Measurements from ENCODE around the gene PTGS1.

PTGS1 gene

GRCh38 chr9:122332083-122332482 lies 38.7 kb upstream of the PTGS1 start:
- TF ChIP-seq CTCF (IDR thresholded peaks at IDR 0.05; ENCODE audit: low read depth, low read length, missing control alignments), result no peak
- DNase-seq (ENCODE audit: extremely low read depth, low read depth), result no peak
- H3K4me3 ChIP-seq (replicated peaks; ENCODE audit: low read depth, low read length), result no peak overlapping the region

GRCh38 chr9:122332644-122333043 lies 38.2 kb upstream of the PTGS1 start:
- H3K4me3 ChIP-seq (replicated peaks; ENCODE audit: low read depth, low read length), result no peak overlapping the region
- DNase-seq (ENCODE audit: extremely low read depth, low read depth), result no peak
- no peak for TF ChIP-seq CTCF (IDR thresholded peaks at IDR 0.05; ENCODE audit: low read depth, low read length, missing control alignments)

- no peak overlapping the region for H3K4me3 ChIP-seq (replicated peaks; ENCODE audit: low read depth, low read length)
- TF ChIP-seq CTCF (IDR thresholded peaks at IDR 0.05; ENCODE audit: low read depth, low read length, missing control alignments), result no peak
- DNase-seq (ENCODE audit: extremely low read depth, low read depth), result no peak
Observed at GRCh38 chr9:122333169-122333808, 37.5 kb upstream of the PTGS1 start.

GRCh38 chr9:122334916-122335315 lies 35.9 kb upstream of the PTGS1 start:
- no peak overlapping the region for H3K4me3 ChIP-seq (replicated peaks; ENCODE audit: low read depth, low read length)
- DNase-seq (ENCODE audit: extremely low read depth, low read depth), result no peak
- TF ChIP-seq CTCF (IDR thresholded peaks at IDR 0.05; ENCODE audit: low read depth, low read length, missing control alignments), result no peak

- no peak overlapping the region for H3K4me3 ChIP-seq (replicated peaks; ENCODE audit: low read depth, low read length)
- no peak for DNase-seq (ENCODE audit: extremely low read depth, low read depth)
- no peak for TF ChIP-seq CTCF (IDR thresholded peaks at IDR 0.05; ENCODE audit: low read depth, low read length, missing control alignments)
Observed at GRCh38 chr9:122336189-122336588, 34.6 kb upstream of the PTGS1 start.

GRCh38 chr9:122336866-122337555 lies 33.8 kb upstream of the PTGS1 start:
- no peak overlapping the region for H3K4me3 ChIP-seq (replicated peaks; ENCODE audit: low read depth, low read length)
- no peak for TF ChIP-seq CTCF (IDR thresholded peaks at IDR 0.05; ENCODE audit: low read depth, low read length, missing control alignments)
- DNase-seq (ENCODE audit: extremely low read depth, low read depth), result no peak

All from HFF-Myc (cell line).